ENCODE data around the gene CFC1B.
"Not testable (repeated sequence)": the region's sequence is repeated elsewhere in the genome, so short reads cannot be mapped to it uniquely, and the experiment has no call there.

DNA sequence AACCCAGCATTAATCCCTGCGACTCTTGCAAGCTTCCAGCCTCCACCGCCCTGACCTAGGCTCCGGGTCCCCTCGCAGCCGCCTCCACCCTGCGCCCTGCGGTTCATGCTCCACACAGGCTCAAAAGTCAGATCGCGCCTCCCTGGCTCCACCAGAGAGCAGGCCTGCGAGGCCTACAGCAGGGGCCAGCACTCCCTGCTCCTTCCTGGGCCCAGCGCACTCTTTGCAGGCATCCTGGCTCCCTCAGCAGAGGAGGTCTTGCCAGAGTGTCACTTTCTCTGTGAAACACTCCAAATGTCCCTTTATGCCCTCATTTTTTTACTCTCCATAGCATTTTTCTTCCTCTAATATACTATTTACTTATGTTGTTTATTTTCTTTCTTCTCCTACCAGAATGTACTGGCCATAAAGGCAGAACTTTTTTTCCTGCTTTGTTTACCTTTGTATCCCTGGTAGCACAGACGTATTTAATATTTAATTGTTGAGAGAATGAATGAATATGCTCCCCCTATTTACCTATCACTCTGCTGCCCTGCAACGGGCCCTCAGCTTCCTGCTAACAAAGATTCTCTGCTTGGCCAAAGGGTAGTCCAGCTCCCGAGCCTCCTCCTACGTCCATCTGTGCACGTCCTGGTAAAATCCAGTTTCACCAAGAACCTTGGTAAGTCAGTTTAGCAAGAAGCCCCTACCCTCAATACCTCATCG lies 9.1 kb upstream of the CFC1B start:
- TF ChIP-seq, protein P1, sequence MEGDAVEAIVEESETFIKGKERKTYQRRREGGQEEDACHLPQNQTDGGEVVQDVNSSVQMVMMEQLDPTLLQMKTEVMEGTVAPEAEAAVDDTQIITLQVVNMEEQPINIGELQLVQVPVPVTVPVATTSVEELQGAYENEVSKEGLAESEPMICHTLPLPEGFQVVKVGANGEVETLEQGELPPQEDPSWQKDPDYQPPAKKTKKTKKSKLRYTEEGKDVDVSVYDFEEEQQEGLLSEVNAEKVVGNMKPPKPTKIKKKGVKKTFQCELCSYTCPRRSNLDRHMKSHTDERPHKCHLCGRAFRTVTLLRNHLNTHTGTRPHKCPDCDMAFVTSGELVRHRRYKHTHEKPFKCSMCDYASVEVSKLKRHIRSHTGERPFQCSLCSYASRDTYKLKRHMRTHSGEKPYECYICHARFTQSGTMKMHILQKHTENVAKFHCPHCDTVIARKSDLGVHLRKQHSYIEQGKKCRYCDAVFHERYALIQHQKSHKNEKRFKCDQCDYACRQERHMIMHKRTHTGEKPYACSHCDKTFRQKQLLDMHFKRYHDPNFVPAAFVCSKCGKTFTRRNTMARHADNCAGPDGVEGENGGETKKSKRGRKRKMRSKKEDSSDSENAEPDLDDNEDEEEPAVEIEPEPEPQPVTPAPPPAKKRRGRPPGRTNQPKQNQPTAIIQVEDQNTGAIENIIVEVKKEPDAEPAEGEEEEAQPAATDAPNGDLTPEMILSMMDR (IDR thresholded peaks at IDR 0.05 in 2 of 3, conservative IDR thresholded peaks at IDR 0.05 in 1 of 3; ENCODE audit: borderline replicate concordance in 1 of 3, insufficient read depth in 1 of 3, low read depth in 2 of 3, low read length in 2 of 3) = not testable (repeated sequence)
- TF ChIP-seq, protein P2, sequence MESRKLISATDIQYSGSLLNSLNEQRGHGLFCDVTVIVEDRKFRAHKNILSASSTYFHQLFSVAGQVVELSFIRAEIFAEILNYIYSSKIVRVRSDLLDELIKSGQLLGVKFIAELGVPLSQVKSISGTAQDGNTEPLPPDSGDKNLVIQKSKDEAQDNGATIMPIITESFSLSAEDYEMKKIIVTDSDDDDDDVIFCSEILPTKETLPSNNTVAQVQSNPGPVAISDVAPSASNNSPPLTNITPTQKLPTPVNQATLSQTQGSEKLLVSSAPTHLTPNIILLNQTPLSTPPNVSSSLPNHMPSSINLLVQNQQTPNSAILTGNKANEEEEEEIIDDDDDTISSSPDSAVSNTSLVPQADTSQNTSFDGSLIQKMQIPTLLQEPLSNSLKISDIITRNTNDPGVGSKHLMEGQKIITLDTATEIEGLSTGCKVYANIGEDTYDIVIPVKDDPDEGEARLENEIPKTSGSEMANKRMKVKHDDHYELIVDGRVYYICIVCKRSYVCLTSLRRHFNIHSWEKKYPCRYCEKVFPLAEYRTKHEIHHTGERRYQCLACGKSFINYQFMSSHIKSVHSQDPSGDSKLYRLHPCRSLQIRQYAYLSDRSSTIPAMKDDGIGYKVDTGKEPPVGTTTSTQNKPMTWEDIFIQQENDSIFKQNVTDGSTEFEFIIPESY (IDR thresholded peaks at IDR 0.05; ENCODE audit: extremely low read depth, insufficient replicate concordance, low read length) = not testable (repeated sequence)
- not testable (repeated sequence) for TF ChIP-seq CBX3 (IDR thresholded peaks at IDR 0.05; ENCODE audit: low read depth); POLR2A (IDR thresholded peaks at IDR 0.05; ENCODE audit: borderline replicate concordance, extremely low read depth, insufficient read depth, insufficient read length); POLR2AphosphoS5 (IDR thresholded peaks at IDR 0.05; ENCODE audit: low read depth, low read length); CEBPB (IDR thresholded peaks at IDR 0.05; ENCODE audit: low read depth); EZH2phosphoT487 (IDR thresholded peaks at IDR 0.05; ENCODE audit: borderline replicate concordance); EZH2 (IDR thresholded peaks at IDR 0.05); EGR1 (IDR thresholded peaks at IDR 0.05; ENCODE audit: low read depth); ZFX (IDR thresholded peaks at IDR 0.05); RAD21 (IDR thresholded peaks at IDR 0.05; ENCODE audit: low read depth); JUND (IDR thresholded peaks at IDR 0.05)
- TF ChIP-seq, protein P3, sequence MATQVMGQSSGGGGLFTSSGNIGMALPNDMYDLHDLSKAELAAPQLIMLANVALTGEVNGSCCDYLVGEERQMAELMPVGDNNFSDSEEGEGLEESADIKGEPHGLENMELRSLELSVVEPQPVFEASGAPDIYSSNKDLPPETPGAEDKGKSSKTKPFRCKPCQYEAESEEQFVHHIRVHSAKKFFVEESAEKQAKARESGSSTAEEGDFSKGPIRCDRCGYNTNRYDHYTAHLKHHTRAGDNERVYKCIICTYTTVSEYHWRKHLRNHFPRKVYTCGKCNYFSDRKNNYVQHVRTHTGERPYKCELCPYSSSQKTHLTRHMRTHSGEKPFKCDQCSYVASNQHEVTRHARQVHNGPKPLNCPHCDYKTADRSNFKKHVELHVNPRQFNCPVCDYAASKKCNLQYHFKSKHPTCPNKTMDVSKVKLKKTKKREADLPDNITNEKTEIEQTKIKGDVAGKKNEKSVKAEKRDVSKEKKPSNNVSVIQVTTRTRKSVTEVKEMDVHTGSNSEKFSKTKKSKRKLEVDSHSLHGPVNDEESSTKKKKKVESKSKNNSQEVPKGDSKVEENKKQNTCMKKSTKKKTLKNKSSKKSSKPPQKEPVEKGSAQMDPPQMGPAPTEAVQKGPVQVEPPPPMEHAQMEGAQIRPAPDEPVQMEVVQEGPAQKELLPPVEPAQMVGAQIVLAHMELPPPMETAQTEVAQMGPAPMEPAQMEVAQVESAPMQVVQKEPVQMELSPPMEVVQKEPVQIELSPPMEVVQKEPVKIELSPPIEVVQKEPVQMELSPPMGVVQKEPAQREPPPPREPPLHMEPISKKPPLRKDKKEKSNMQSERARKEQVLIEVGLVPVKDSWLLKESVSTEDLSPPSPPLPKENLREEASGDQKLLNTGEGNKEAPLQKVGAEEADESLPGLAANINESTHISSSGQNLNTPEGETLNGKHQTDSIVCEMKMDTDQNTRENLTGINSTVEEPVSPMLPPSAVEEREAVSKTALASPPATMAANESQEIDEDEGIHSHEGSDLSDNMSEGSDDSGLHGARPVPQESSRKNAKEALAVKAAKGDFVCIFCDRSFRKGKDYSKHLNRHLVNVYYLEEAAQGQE (IDR thresholded peaks at IDR 0.05; ENCODE audit: low read depth) = not testable (repeated sequence)

Data from HCT116 (cell line).